ENCODE results near the gene IL19.
"Not testable (repeated sequence)": the region's sequence is repeated elsewhere in the genome, so short reads cannot be mapped to it uniquely, and the experiment has no call there.

The IL19 gene

GRCh38 chr1:206778031-206778430 lies 7.5 kb downstream of the IL19 start:
- no peak for DNase-seq

- not testable (repeated sequence) for DNase-seq
Observed at GRCh38 chr1:206778911-206779310, 8.3 kb downstream of the IL19 start.

- DNase-seq: no peak
Observed at GRCh38 chr1:206779638-206780037, 9.1 kb downstream of the IL19 start.

- no peak for DNase-seq
Observed at GRCh38 chr1:206782448-206782847, 11.9 kb downstream of the IL19 start.

GRCh38 chr1:206783506-206783905 lies 12.9 kb downstream of the IL19 start:
- no peak for DNase-seq

- DNase-seq: peak; percentile 69
Observed at GRCh38 chr1:206784471-206784903, 13.9 kb downstream of the IL19 start.

GRCh38 chr1:206785182-206785765 lies 14.7 kb downstream of the IL19 start:
- DNase-seq: no peak

GRCh38 chr1:206786212-206786886 lies 15.8 kb downstream of the IL19 start:
- no peak for DNase-seq

- no peak for DNase-seq
Observed at GRCh38 chr1:206787891-206788290, 17.3 kb downstream of the IL19 start.

- DNase-seq: no peak
Observed at GRCh38 chr1:206788487-206789050, 18.0 kb downstream of the IL19 start.

GRCh38 chr1:206790502-206791250 lies 20.1 kb downstream of the IL19 start:
- no peak for DNase-seq

- DNase-seq: no peak
Observed at GRCh38 chr1:206792939-206793607, 22.5 kb downstream of the IL19 start.

- no peak for DNase-seq
Observed at GRCh38 chr1:206793620-206794019, 23.0 kb downstream of the IL19 start.

- no peak for DNase-seq
Observed at GRCh38 chr1:206794294-206794908, 23.8 kb downstream of the IL19 start.

GRCh38 chr1:206796116-206796515 lies 25.5 kb downstream of the IL19 start:
- no peak for DNase-seq

- DNase-seq: no peak
Observed at GRCh38 chr1:206796981-206797402, 26.4 kb downstream of the IL19 start.

- DNase-seq: no peak
Observed at GRCh38 chr1:206797534-206798383, 27.2 kb downstream of the IL19 start.

- DNase-seq: no peak
Observed at GRCh38 chr1:206798384-206798996, 27.9 kb downstream of the IL19 start.

- DNase-seq: no peak
Observed at GRCh38 chr1:206799311-206799710, 28.7 kb downstream of the IL19 start.

- DNase-seq: no peak
Observed at GRCh38 chr1:206800411-206800810, 29.8 kb downstream of the IL19 start.

GRCh38 chr1:206800891-206801290 lies 30.3 kb downstream of the IL19 start:
- no peak for DNase-seq

All from activated CD4-positive, CD25-positive, alpha-beta regulatory T cell treated with anti-CD3 and anti-CD28 coated beads, Interleukin-2, amount 50 U/mL, for 72 hours (primary cell).